HG02759 (cell line): ENCODE data around the gene KRT24.
"Not testable (repeated sequence)": the region's sequence is repeated elsewhere in the genome, so short reads cannot be mapped to it uniquely, and the experiment has no call there.

Experiments used
- ATAC-seq: cut with Tn5 transposase; IDR thresholded peaks from one replicate; pipeline ENCODE4 v1.9.1; 2021; ENCODE audit warnings: mild to moderate bottlenecking, moderate library complexity; ENCODE audit not compliant: unreplicated experiment

Gene KRT24

GRCh38 chr17:40703652-40704051, at the start of gene KRT24:
Gene KRT24, minus strand, starts transcription at chr17:40703752. Its CDS starts 59 bp downstream, at chr17:40703693.
- ATAC-seq: no peak

- no peak for ATAC-seq
These were observed 47.5 kb upstream of the KRT24 start for GRCh38 chr17:40751065-40751464.

GRCh38 chr17:40750391-40750790, 46.8 kb upstream of the KRT24 start:
- no peak for ATAC-seq

GRCh38 chr17:40748666-40749065, 45.1 kb upstream of the KRT24 start:
- ATAC-seq: not testable (repeated sequence)

GRCh38 chr17:40738553-40738952, 35.0 kb upstream of the KRT24 start:
- ATAC-seq: no peak

GRCh38 chr17:40735016-40735415, 31.5 kb upstream of the KRT24 start:
- ATAC-seq: no peak

- no peak for ATAC-seq
These were observed 30.5 kb upstream of the KRT24 start for GRCh38 chr17:40734018-40734417.

- no peak for ATAC-seq
These were observed 27.4 kb upstream of the KRT24 start for GRCh38 chr17:40730970-40731369.

- ATAC-seq: no peak
These were observed 24.1 kb upstream of the KRT24 start for GRCh38 chr17:40727447-40728231.

GRCh38 chr17:40726919-40727318, 23.4 kb upstream of the KRT24 start:
- ATAC-seq: no peak

GRCh38 chr17:40724656-40725055, 21.1 kb upstream of the KRT24 start:
- no peak for ATAC-seq

GRCh38 chr17:40722241-40722640, 18.7 kb upstream of the KRT24 start:
- ATAC-seq: no peak

GRCh38 chr17:40720899-40721298, 17.3 kb upstream of the KRT24 start:
- no peak for ATAC-seq

- no peak for ATAC-seq
These were observed 15.4 kb upstream of the KRT24 start for GRCh38 chr17:40718930-40719329.

- ATAC-seq: no peak
These were observed 14.2 kb upstream of the KRT24 start for GRCh38 chr17:40717776-40718175.

GRCh38 chr17:40714473-40714872, 10.9 kb upstream of the KRT24 start:
- ATAC-seq: no peak

- ATAC-seq: no peak
These were observed 4.2 kb upstream of the KRT24 start for GRCh38 chr17:40707745-40708144.

GRCh38 chr17:40705584-40705983, 2.0 kb upstream of the KRT24 start:
- ATAC-seq: no peak

- no peak for ATAC-seq
These were observed 1.3 kb downstream of the KRT24 start for GRCh38 chr17:40702271-40702670.

GRCh38 chr17:40699853-40700252, 3.7 kb downstream of the KRT24 start:
- no peak for ATAC-seq

GRCh38 chr17:40699371-40699770, 4.2 kb downstream of the KRT24 start:
- ATAC-seq: no peak

- no peak for ATAC-seq
These were observed 6.3 kb downstream of the KRT24 start for GRCh38 chr17:40697297-40697696.

- ATAC-seq: no peak
These were observed 6.9 kb downstream of the KRT24 start for GRCh38 chr17:40696651-40697072.
